HepG2 (cell line): ENCODE data around the gene PAK1IP1. TPM values are rescaled to one million over a fixed set of nuclear protein-coding genes. Genes with fewer than 3 reads are reported as not detected.
A peak's percentile ranks its signal among the peaks of the same experiment; 100 is the strongest.

Source experiments
- AKAP8 ChIP-seq: sonication (generic); formaldehyde crosslinking; IDR thresholded peaks from 2 replicates; pipeline ENCODE4 v1.5.1; 2020; ENCODE audit warnings: mild to moderate bottlenecking, missing genetic modification reagents
- ARNTL ChIP-seq: sonication (generic); formaldehyde crosslinking; IDR thresholded peaks from 2 replicates; pipeline ENCODE4 v1.4.0; 2020; ENCODE audit warnings: mild to moderate bottlenecking, missing genetic modification reagents
- CBX5 ChIP-seq: sonication (generic); formaldehyde crosslinking; IDR thresholded peaks from 2 replicates; pipeline ENCODE4 v1.4.0; 2020; ENCODE audit warnings: missing genetic modification reagents, borderline replicate concordance
- CENPT ChIP-seq: sonication (generic); formaldehyde crosslinking; IDR thresholded peaks from 2 replicates; pipeline ENCODE4 v1.8.0; 2022; ENCODE audit warnings: low read depth, mild to moderate bottlenecking, moderate library complexity, missing genetic modification reagents
- DNMT3B ChIP-seq: conservative IDR thresholded peaks from 2 replicates; pipeline ENCODE4 v1.6.1; 2016; ENCODE audit warnings: missing biosample characterization, control low read depth
- E2F5 ChIP-seq: sonication (generic); formaldehyde crosslinking; conservative IDR thresholded peaks from 2 replicates; pipeline ENCODE4 v1.4.0; 2020; ENCODE audit warnings: missing genetic modification reagents
- HHEX ChIP-seq: IDR thresholded peaks from 2 replicates; pipeline ENCODE4 v1.6.1; 2016; ENCODE audit warnings: control low read depth
- JUN ChIP-seq: sonication (generic); formaldehyde crosslinking; IDR thresholded peaks from 2 replicates; pipeline ENCODE4 v1.4.0; 2020; ENCODE audit warnings: mild to moderate bottlenecking, missing genetic modification reagents
- NCOR1 ChIP-seq: fragments of 200-600 bp; sonication (generic); IDR thresholded peaks from 2 replicates; pipeline ENCODE4 v1.7.0; 2017; ENCODE audit warnings: antibody characterized with exemption, low read length, borderline replicate concordance
- NR1H2 ChIP-seq: sonication (generic); formaldehyde crosslinking; IDR thresholded peaks from 2 replicates; pipeline ENCODE4 v1.8.1; 2022; ENCODE audit warnings: low read depth, missing genetic modification reagents, borderline replicate concordance
- PRMT3 ChIP-seq: sonication (generic); formaldehyde crosslinking; IDR thresholded peaks from 2 replicates; pipeline ENCODE4 v1.8.1; 2022; ENCODE audit warnings: low read depth, mild to moderate bottlenecking, moderate library complexity, missing genetic modification reagents, borderline replicate concordance
- SALL2 ChIP-seq: sonication (generic); formaldehyde crosslinking; IDR thresholded peaks from 2 replicates; pipeline ENCODE4 v1.8.1; 2023; ENCODE audit warnings: mild to moderate bottlenecking, missing genetic modification reagents, inconsistent platforms
- SETDB1 ChIP-seq: sonication (generic); formaldehyde crosslinking; IDR thresholded peaks from 2 replicates; pipeline ENCODE4 v1.5.1; 2020; ENCODE audit warnings: missing genetic modification reagents, mild to moderate bottlenecking, borderline replicate concordance
- SMYD3 ChIP-seq: sonication (generic); formaldehyde crosslinking; IDR thresholded peaks from 2 replicates; pipeline ENCODE4 v1.8.1; 2023; ENCODE audit warnings: mild to moderate bottlenecking, missing genetic modification reagents
- ZBTB33 ChIP-seq: sonication (generic); formaldehyde crosslinking; IDR thresholded peaks from 2 replicates; pipeline ENCODE4 v1.4.0; 2020; ENCODE audit warnings: missing genetic modification reagents
- ZFP36L2 ChIP-seq: sonication (generic); formaldehyde crosslinking; IDR thresholded peaks from 2 replicates; pipeline ENCODE4 v1.4.0; 2020; ENCODE audit warnings: missing genetic modification reagents
- ZNF20 ChIP-seq: sonication (generic); formaldehyde crosslinking; IDR thresholded peaks from 2 replicates; pipeline ENCODE4 v1.4.0; 2020; ENCODE audit warnings: mild to moderate bottlenecking, moderate library complexity, missing genetic modification reagents
- ZNF235 ChIP-seq: sonication (generic); formaldehyde crosslinking; IDR thresholded peaks from 2 replicates; pipeline ENCODE4 v1.8.1; 2023; ENCODE audit warnings: mild to moderate bottlenecking, missing genetic modification reagents, borderline replicate concordance
- ZNF282 ChIP-seq: fragments of 450-650 bp; IDR thresholded peaks from 2 replicates; pipeline ENCODE4 v1.6.1; 2018; ENCODE audit not compliant: partially characterized antibody
- ZNF350 ChIP-seq: sonication (generic); formaldehyde crosslinking; IDR thresholded peaks from 2 replicates; pipeline ENCODE4 v1.4.0; 2020; ENCODE audit warnings: mild to moderate bottlenecking, low read depth, missing genetic modification reagents, borderline replicate concordance
- ZNF510 ChIP-seq: sonication (generic); formaldehyde crosslinking; IDR thresholded peaks from 2 replicates; pipeline ENCODE4 v1.4.0; 2020; ENCODE audit warnings: low read depth, mild to moderate bottlenecking, missing genetic modification reagents
- polyA plus RNA-seq, 8 experiments: library from polyadenylated mRNA; depleted of rRNA in 3 of 8; stranded (reverse) in 7 of 8; unstranded in 1 of 8; fragments of >200 nt; fragmentation: Illumina TruSeq in 4 of 8; extraction: Trizol in 4 of 8; gene quantifications; 2 replicates each; pipeline versions ENCODE4 v1.2.1 to v1.2.3, GENCODE V29; 2011 to 2016; ENCODE audit warnings: low read depth in 4 of 8, missing spikeins in 1 of 8, mixed read lengths in 1 of 8; ENCODE audit not compliant: insufficient read depth in 1 of 8
- total RNA-seq, 5 experiments: library from RNA; depleted of rRNA; stranded (reverse); fragments of >200 nt; fragmentation: Illumina TruSeq; extraction: Trizol; gene quantifications; 2 replicates each; pipeline ENCODE4 v1.2.3, GENCODE V29; 2016; ENCODE audit warnings: low read depth in 1 of 5
- TF ChIP-seq, protein P1 (sequence below): sonication (generic); formaldehyde crosslinking; IDR thresholded peaks from 2 replicates; pipeline ENCODE4 v1.8.0; 2022; ENCODE audit warnings: mild to moderate bottlenecking, missing genetic modification reagents, borderline replicate concordance
- TF ChIP-seq, protein P2 (sequence below): sonication (generic); formaldehyde crosslinking; IDR thresholded peaks from 2 replicates; pipeline ENCODE4 v1.5.1; 2020; ENCODE audit warnings: missing genetic modification reagents, mild to moderate bottlenecking, borderline replicate concordance

Gene PAK1IP1
- total and polyA plus RNA-seq, 2 of the 13 experiments (the other 11 are each of a cell fraction or from before 2014, with no cell fraction given), result 23.4 to 66.2 TPM

- TF ChIP-seq ARNTL (CRISPR knock-in tag), result peak; percentile 99
- no peak; the same call in 1 of the 2 replicates for TF ChIP-seq SMYD3 (CRISPR knock-in tag)
- TF ChIP-seq CENPT, result no peak
- TF ChIP-seq ZNF235 (CRISPR knock-in tag), result no peak
- no peak for TF ChIP-seq NR1H2 (CRISPR knock-in tag)
- peak; percentile 22; the same call in 1 of the 2 replicates for TF ChIP-seq AKAP8 (CRISPR knock-in tag)
- no peak for TF ChIP-seq ZNF20 (CRISPR knock-in tag)
- TF ChIP-seq E2F5, result no peak; the same call in 1 of the 2 replicates
- TF ChIP-seq, protein P1, sequence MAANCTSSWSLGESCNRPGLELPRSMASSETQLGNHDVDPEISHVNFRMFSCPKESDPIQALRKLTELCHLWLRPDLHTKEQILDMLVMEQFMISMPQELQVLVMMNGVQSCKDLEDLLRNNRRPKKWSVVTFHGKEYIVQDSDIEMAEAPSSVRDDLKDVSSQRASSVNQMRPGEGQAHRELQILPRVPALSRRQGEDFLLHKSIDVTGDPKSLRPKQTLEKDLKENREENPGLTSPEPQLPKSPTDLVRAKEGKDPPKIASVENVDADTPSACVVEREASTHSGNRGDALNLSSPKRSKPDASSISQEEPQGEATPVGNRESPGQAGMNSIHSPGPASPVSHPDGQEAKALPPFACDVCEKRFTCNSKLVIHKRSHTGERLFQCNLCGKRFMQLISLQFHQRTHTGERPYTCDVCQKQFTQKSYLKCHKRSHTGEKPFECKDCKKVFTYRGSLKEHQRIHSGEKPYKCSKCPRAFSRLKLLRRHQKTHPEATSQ, result 0 out of 2 replicates have a peak, but pooled peaks have one; percentile 32
- TF ChIP-seq, protein P2, sequence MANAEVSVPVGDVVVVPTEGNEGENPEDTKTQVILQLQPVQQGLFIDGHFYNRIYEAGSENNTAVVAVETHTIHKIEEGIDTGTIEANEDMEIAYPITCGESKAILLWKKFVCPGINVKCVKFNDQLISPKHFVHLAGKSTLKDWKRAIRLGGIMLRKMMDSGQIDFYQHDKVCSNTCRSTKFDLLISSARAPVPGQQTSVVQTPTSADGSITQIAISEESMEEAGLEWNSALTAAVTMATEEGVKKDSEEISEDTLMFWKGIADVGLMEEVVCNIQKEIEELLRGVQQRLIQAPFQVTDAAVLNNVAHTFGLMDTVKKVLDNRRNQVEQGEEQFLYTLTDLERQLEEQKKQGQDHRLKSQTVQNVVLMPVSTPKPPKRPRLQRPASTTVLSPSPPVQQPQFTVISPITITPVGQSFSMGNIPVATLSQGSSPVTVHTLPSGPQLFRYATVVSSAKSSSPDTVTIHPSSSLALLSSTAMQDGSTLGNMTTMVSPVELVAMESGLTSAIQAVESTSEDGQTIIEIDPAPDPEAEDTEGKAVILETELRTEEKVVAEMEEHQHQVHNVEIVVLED (CRISPR knock-in tag), result peak; percentile 88
- TF ChIP-seq CBX5 (CRISPR knock-in tag), result peak; percentile 79; the same call in 1 of the 2 replicates
- TF ChIP-seq ZFP36L2 (CRISPR knock-in tag), result no peak
- TF ChIP-seq NCOR1, result peak; percentile 10; the same call in 1 of the 2 replicates
- no peak for TF ChIP-seq SETDB1 (CRISPR knock-in tag)
- TF ChIP-seq SALL2 (CRISPR knock-in tag), result peak; percentile 88
- TF ChIP-seq ZNF350, result peak; percentile 99
- no peak for TF ChIP-seq ZNF282
- peak; percentile 89; the same call in 1 of the 2 replicates for TF ChIP-seq JUN
- TF ChIP-seq ZNF510, result peak; percentile 96
- peak; percentile 12; the same call in 1 of the 2 replicates for TF ChIP-seq HHEX
- TF ChIP-seq DNMT3B, result peak; percentile 67; the same call in 1 of the 2 replicates
- TF ChIP-seq PRMT3, result no peak
- no peak; the same call in 1 of the 2 replicates for TF ChIP-seq ZBTB33
Measured at GRCh38 chr6:10722820-10723566, 28.2 kb downstream of the PAK1IP1 start, which contains the start of gene TMEM14C (continued).
